Endothelial cell of umbilical vein (primary cell): Measurements from ENCODE around the gene AP3S1. TPM values are rescaled to one million over a fixed set of nuclear protein-coding genes. Genes with fewer than 3 reads are reported as not detected.

ENCODE experiments used
- BruUV-seq: library from RNA; stranded (reverse); fragments of 400-500 nt; replicated peaks from 2 replicates; lab custom pipeline; 2021; lab: Mats Ljungman, UMichigan
- CTCF ChIA-PET: fragments of 300-600, 350-600 bp; sonication (Branson Sonifier 250); formaldehyde crosslinking; loops from one replicate; lab custom pipeline; 2021; ENCODE audit warnings: antibody characterized with exemption, inconsistent platforms; lab: Charles Lee
- POLR2A ChIA-PET: fragments of 300-600, 350-600 bp; sonication (Branson Sonifier 250); formaldehyde crosslinking; loops from one replicate; lab custom pipeline; 2021; ENCODE audit warnings: antibody characterized with exemption, inconsistent platforms; lab: Charles Lee
- DNase-seq: peaks from one replicate; pipeline ENCODE4 v3.0.0-alpha.2; 2011; ENCODE audit warnings: low read depth, low spot score
- FAIRE-seq: peaks from 2 replicates; lab custom pipeline; 2011; peaks lifted over from hg19 to GRCh38; lab: Jason Lieb, UNC
- H2AFZ ChIP-seq: 2 replicates; pipeline ENCODE4 v1.6.0; 2012; ENCODE audit warnings: low read depth, low read length, control low read depth, inconsistent platforms
- H3K27ac ChIP-seq: 2 replicates; pipeline ENCODE4 v1.5.1; 2011; ENCODE audit warnings: low read depth, mild to moderate bottlenecking, control low read depth, low read length, moderate library complexity; ENCODE audit not compliant: insufficient read depth
- H3K27me3 ChIP-seq, 2 experiments: 2 replicates each; pipeline versions ENCODE4 v1.6.0 to v1.6.1; 2011; ENCODE audit warnings: low read length in 2 of 2, mixed read lengths in 1 of 2; ENCODE audit not compliant: control insufficient read depth in 2 of 2, insufficient read depth in 2 of 2
- H3K36me3 ChIP-seq, 2 experiments: 2 replicates in 1 of 2; 3 replicates in 1 of 2; pipeline ENCODE4 v1.5.1; 2011; ENCODE audit warnings: low read length in 2 of 2, mild to moderate bottlenecking in 1 of 2, moderate library complexity in 1 of 2; ENCODE audit not compliant: control insufficient read depth in 2 of 2, insufficient read depth in 2 of 2; ENCODE audit errors: extremely low read depth in 1 of 2
- H3K4me1 ChIP-seq: 3 replicates; pipeline ENCODE4 v1.5.1; 2011; ENCODE audit warnings: mild to moderate bottlenecking, low read length; ENCODE audit not compliant: control insufficient read depth, insufficient read depth; ENCODE audit errors: extremely low read depth
- H3K4me2 ChIP-seq: 2 replicates; pipeline ENCODE4 v1.6.1; 2011; ENCODE audit warnings: low read length, control low read depth, mixed read lengths; ENCODE audit not compliant: insufficient read depth
- H3K4me3 ChIP-seq, 3 experiments: fragments of 200-600 bp in 1 of 3; sonication (generic), shearing (Covaris generic) in 1 of 3; replicated peaks in 1 of 3; 2 replicates each; pipeline ENCODE4 v1.5.1; 2011 to 2016; ENCODE audit warnings: control low read depth in 3 of 3, low read length in 3 of 3, mild to moderate bottlenecking in 2 of 3, inconsistent platforms in 1 of 3, low read depth in 1 of 3, moderate library complexity in 1 of 3; ENCODE audit not compliant: insufficient read depth in 1 of 3
- H3K79me2 ChIP-seq: 2 replicates; pipeline ENCODE4 v1.6.0; 2012; ENCODE audit warnings: low read length, inconsistent platforms; ENCODE audit not compliant: control insufficient read depth, insufficient read depth
- H3K9ac ChIP-seq: replicated peaks from 2 replicates; pipeline ENCODE3; 2011; ENCODE audit warnings: low read length, control low read depth; ENCODE audit not compliant: insufficient read depth; ENCODE audit errors: extremely low read depth
- H3K9me1 ChIP-seq: replicated peaks from 3 replicates; pipeline ENCODE4 v1.6.0; 2011; ENCODE audit warnings: mild to moderate bottlenecking, low read length; ENCODE audit not compliant: control insufficient read depth, insufficient read depth; ENCODE audit errors: extremely low read depth
- H3K9me3 ChIP-seq: replicated peaks from 2 replicates; pipeline ENCODE4 v1.5.1; 2012; ENCODE audit warnings: low read length, inconsistent platforms; ENCODE audit not compliant: control insufficient read depth, insufficient read depth
- H4K20me1 ChIP-seq: replicated peaks from 2 replicates; pipeline ENCODE3; 2011; ENCODE audit warnings: mild to moderate bottlenecking, low read length; ENCODE audit not compliant: control insufficient read depth, insufficient read depth; ENCODE audit errors: extremely low read depth
- EZH2 ChIP-seq: IDR thresholded peaks from 2 replicates; pipeline ENCODE4 v1.6.1; 2012; ENCODE audit warnings: borderline replicate concordance, low read depth, mild to moderate bottlenecking, moderate library complexity, low read length, inconsistent platforms; ENCODE audit not compliant: severe bottlenecking
- FOS ChIP-seq: IDR thresholded peaks from 2 replicates; pipeline ENCODE4 v1.6.1; 2011; ENCODE audit warnings: mild to moderate bottlenecking, low read length, moderate library complexity, borderline replicate concordance; ENCODE audit not compliant: insufficient read depth
- GATA2 ChIP-seq: IDR thresholded peaks from 2 replicates; pipeline ENCODE4 v1.7.0; 2011; ENCODE audit warnings: low read depth, mild to moderate bottlenecking, moderate library complexity, mixed read lengths, low read length; ENCODE audit not compliant: insufficient read length, insufficient read depth
- JUN ChIP-seq: IDR thresholded peaks from 2 replicates; pipeline ENCODE4 v1.6.1; 2011; ENCODE audit warnings: borderline replicate concordance, low read depth; ENCODE audit not compliant: insufficient read length, insufficient read depth
- MYC ChIP-seq: IDR thresholded peaks from one replicate; pipeline ENCODE4 v1.6.1; 2011; ENCODE audit warnings: mild to moderate bottlenecking, low read depth, low read length
- POLR2A ChIP-seq: IDR thresholded peaks from 2 replicates; pipeline ENCODE4 v1.6.1; 2012; ENCODE audit warnings: low read depth, mild to moderate bottlenecking, control low read depth, low read length
- POLR2AphosphoS5 ChIP-seq: IDR thresholded peaks from 2 replicates; pipeline ENCODE4 v1.6.1; 2012; ENCODE audit warnings: low read depth, mild to moderate bottlenecking, control low read depth, low read length, moderate library complexity; ENCODE audit not compliant: insufficient read depth
- dilution Hi-C: fragments of 300-500 bp; cut with MboI; formaldehyde crosslinking; loops from one replicate; pipeline ENCODE4 v1.15.0; 2019; ENCODE audit warnings: low sequenced_read_pairs; ENCODE audit not compliant: extremely low pct_ligation_motif_present
- intact Hi-C: fragments of 100-400 bp; cut with micrococcal nuclease; formaldehyde crosslinking; loops from one replicate; pipeline ENCODE4 v1.10.0; 2022
- polyA plus RNA-seq, 4 experiments: library from polyadenylated mRNA; depleted of rRNA in 3 of 4; stranded (reverse) in 3 of 4; unstranded in 1 of 4; fragments of >200 nt; gene quantifications; 2 replicates each; pipeline versions ENCODE4 v1.2.1 to v1.2.3, GENCODE V29; 2011 to 2012; ENCODE audit warnings: missing spikeins in 1 of 4
- total RNA-seq: library from RNA; stranded (reverse); gene quantifications from 2 replicates; pipeline ENCODE4 v1.2.3, GENCODE V29; 2021
- TF ChIP-seq, protein P1 (sequence below), 2 donors: IDR thresholded peaks; 1 replicate in 1 of 2; 2 replicates in 1 of 2; pipeline ENCODE4 v1.5.1; 2011; ENCODE audit warnings: low read length in 2 of 2, mild to moderate bottlenecking in 2 of 2, moderate library complexity in 2 of 2, control low read depth in 1 of 2, inconsistent platforms in 1 of 2, low read depth in 1 of 2; ENCODE audit not compliant: insufficient read depth in 1 of 2; ENCODE audit errors: extremely low read depth in 1 of 2
- TF ChIP-seq, protein P2 (sequence below): IDR thresholded peaks from 2 replicates; pipeline ENCODE4 v1.6.1; 2011; ENCODE audit not compliant: insufficient read depth, insufficient read length

AP3S1 gene
- total and polyA plus RNA-seq, 2 donors (not counting 3 experiments of a cell fraction or from before 2014, with no cell fraction given) = 26.5 to 85.7 TPM

- ChIA-PET POLR2A (no interaction called here), CTCF (no interaction called here)
- no peaks in the 10 kb centered on the region for H3K27me3 ChIP-seq
- H3K79me2 ChIP-seq = peaks cover 83% of the 10 kb centered on the region
- FAIRE-seq (no peak), DNase-seq (no peak)
- H2AFZ ChIP-seq = no peak overlapping the region
- H4K20me1 ChIP-seq = peaks cover 5% of the 10 kb centered on the region
- no TSS peak for BruUV-seq
- peaks cover 19% of the 10 kb centered on the region for H3K4me1 ChIP-seq
- H3K4me3 ChIP-seq = no peak overlapping the region
- no peaks in the 10 kb centered on the region for H3K9me1 ChIP-seq
- no peak overlapping the region for H3K9ac ChIP-seq
- TF ChIP-seq JUN (no peak), EZH2 (no peak), MYC (no peak), POLR2A (no peak), GATA2 (no peak), FOS (no peak), POLR2AphosphoS5 (no peak)
- TF ChIP-seq, protein P1, sequence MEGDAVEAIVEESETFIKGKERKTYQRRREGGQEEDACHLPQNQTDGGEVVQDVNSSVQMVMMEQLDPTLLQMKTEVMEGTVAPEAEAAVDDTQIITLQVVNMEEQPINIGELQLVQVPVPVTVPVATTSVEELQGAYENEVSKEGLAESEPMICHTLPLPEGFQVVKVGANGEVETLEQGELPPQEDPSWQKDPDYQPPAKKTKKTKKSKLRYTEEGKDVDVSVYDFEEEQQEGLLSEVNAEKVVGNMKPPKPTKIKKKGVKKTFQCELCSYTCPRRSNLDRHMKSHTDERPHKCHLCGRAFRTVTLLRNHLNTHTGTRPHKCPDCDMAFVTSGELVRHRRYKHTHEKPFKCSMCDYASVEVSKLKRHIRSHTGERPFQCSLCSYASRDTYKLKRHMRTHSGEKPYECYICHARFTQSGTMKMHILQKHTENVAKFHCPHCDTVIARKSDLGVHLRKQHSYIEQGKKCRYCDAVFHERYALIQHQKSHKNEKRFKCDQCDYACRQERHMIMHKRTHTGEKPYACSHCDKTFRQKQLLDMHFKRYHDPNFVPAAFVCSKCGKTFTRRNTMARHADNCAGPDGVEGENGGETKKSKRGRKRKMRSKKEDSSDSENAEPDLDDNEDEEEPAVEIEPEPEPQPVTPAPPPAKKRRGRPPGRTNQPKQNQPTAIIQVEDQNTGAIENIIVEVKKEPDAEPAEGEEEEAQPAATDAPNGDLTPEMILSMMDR (IDR thresholded peaks at IDR 0.05; ENCODE audit: extremely low read depth in 1 of 2, insufficient read depth in 1 of 2, low read depth in 1 of 2, low read length in 2 of 2) = no peak
- TF ChIP-seq, protein P2, sequence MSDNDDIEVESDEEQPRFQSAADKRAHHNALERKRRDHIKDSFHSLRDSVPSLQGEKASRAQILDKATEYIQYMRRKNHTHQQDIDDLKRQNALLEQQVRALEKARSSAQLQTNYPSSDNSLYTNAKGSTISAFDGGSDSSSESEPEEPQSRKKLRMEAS = no peak
- H3K9me3 ChIP-seq = no peaks in the 10 kb centered on the region
- H3K36me3 ChIP-seq = no peaks in the 10 kb centered on the region
- intact Hi-C loops = loop anchor here (10.0 kb wide), 1 partner anchor 672 kb away; no protein-coding TSS in a partner anchor
- H3K27ac ChIP-seq = no peak overlapping the region
- dilution Hi-C loops = no loop called here
- H3K4me2 ChIP-seq = no peak overlapping the region
Measured at GRCh38 chr5:115847290-115847689, 5.6 kb downstream of the AP3S1 start.
